ENCODE results near the gene EP400.

EP400 gene

DNA sequence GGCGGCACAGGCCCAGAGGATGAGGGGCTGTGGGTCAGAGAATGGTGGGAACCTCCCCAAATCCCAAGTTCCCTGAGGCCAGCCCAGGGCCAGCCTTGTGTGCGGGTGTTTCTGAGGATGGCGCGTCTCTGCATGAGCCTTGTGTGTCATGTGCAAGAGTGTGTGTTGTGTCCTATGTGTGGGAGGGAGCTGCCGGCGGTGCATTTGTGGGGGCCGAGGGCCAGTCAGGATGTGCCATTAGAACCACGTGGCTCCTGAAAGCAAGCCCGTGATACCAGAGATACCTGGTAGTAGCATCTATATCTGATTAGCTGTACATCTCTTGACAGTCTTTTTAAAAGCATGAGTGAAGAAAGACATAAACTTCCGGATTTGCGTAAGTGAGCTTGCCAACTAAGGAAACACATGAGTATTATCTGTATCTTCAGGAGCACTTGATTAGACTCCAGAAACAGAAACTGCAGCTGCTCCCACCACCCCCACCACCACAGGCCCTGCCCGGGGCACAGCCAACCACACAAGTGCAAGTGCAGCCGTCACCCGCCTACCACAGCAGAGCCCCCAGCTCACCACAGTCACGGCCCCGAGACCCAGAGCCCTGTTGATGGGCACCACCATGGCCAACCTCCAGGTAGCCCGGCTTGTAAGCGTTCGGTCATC is 175.2 kb downstream of the EP400 start:
- no peak overlapping the region for H3K27ac ChIP-seq (ENCODE audit: low read depth, low read length)
- H3K9me3 ChIP-seq (ENCODE audit: insufficient read depth, low read length) = no peaks in the 10 kb centered on the region
- TF ChIP-seq, protein P1, sequence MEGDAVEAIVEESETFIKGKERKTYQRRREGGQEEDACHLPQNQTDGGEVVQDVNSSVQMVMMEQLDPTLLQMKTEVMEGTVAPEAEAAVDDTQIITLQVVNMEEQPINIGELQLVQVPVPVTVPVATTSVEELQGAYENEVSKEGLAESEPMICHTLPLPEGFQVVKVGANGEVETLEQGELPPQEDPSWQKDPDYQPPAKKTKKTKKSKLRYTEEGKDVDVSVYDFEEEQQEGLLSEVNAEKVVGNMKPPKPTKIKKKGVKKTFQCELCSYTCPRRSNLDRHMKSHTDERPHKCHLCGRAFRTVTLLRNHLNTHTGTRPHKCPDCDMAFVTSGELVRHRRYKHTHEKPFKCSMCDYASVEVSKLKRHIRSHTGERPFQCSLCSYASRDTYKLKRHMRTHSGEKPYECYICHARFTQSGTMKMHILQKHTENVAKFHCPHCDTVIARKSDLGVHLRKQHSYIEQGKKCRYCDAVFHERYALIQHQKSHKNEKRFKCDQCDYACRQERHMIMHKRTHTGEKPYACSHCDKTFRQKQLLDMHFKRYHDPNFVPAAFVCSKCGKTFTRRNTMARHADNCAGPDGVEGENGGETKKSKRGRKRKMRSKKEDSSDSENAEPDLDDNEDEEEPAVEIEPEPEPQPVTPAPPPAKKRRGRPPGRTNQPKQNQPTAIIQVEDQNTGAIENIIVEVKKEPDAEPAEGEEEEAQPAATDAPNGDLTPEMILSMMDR (IDR thresholded peaks at IDR 0.05; ENCODE audit: insufficient read depth, low read length, poor library complexity, severe bottlenecking) = no peak
- no peak for TF ChIP-seq EZH2phosphoT487 (conservative IDR thresholded peaks at IDR 0.05; ENCODE audit: low read length)
- H3K27me3 ChIP-seq (ENCODE audit: low read length) = no peaks in the 10 kb centered on the region
- H3K9me2 ChIP-seq (replicated peaks; ENCODE audit: insufficient read depth, low read length) = no peaks in the 10 kb centered on the region
- no peak overlapping the region for H3K4me3 ChIP-seq (ENCODE audit: insufficient read depth, low read length, poor library complexity, severe bottlenecking)
- no peak overlapping the region for H3K4me2 ChIP-seq (ENCODE audit: low read depth, low read length, poor library complexity, severe bottlenecking)
- no peaks in the 10 kb centered on the region for H4K20me1 ChIP-seq (ENCODE audit: low read depth, low read length)
- H2AFZ ChIP-seq (ENCODE audit: low read depth, low read length, severe bottlenecking) = no peak overlapping the region
- H3K36me3 ChIP-seq (ENCODE audit: low read length) = peaks cover 36% of the 10 kb centered on the region
- H3K79me2 ChIP-seq (ENCODE audit: insufficient read depth, low read length) = no peaks in the 10 kb centered on the region
- no peak overlapping the region for H3K9ac ChIP-seq (ENCODE audit: low read length)
- H3F3A ChIP-seq (ENCODE audit: insufficient read depth) = peaks cover 6% of the 10 kb centered on the region; the same call in 1 of the 2 replicates

DNA sequence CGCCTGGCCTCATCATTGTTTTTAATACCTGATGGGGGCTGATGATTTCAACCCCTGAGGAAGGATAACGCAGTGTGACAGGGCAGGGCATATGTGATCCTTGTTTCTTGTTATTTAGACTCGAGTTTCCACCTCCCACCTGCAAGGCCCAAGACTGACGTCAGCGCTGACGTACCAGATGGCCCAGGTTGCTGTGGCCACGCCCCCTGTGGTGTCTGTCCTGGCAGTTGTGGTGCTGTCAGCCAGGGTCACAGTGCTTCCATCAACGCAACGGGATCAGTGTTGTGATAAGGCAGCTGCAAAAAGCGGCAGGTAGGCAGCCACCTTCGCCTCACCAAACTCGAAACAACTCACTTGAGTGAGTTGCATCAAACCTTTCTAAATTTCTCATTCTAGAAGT is 176.0 kb downstream of the EP400 start:
- peaks cover 6% of the 10 kb centered on the region; the same call in 1 of the 2 replicates for H3F3A ChIP-seq (ENCODE audit: insufficient read depth)
- no peaks in the 10 kb centered on the region for H3K79me2 ChIP-seq (ENCODE audit: insufficient read depth, low read length)
- H3K27me3 ChIP-seq (ENCODE audit: low read length) = no peaks in the 10 kb centered on the region
- TF ChIP-seq EZH2phosphoT487 (conservative IDR thresholded peaks at IDR 0.05; ENCODE audit: low read length) = no peak
- TF ChIP-seq, protein P1 (IDR thresholded peaks at IDR 0.05; ENCODE audit: insufficient read depth, low read length, poor library complexity, severe bottlenecking) = no peak
- no peak overlapping the region for H2AFZ ChIP-seq (ENCODE audit: low read depth, low read length, severe bottlenecking)
- H3K4me3 ChIP-seq (ENCODE audit: insufficient read depth, low read length, poor library complexity, severe bottlenecking) = no peak overlapping the region
- H3K27ac ChIP-seq (ENCODE audit: low read depth, low read length) = no peak overlapping the region
- H4K20me1 ChIP-seq (ENCODE audit: low read depth, low read length) = no peaks in the 10 kb centered on the region
- H3K36me3 ChIP-seq (ENCODE audit: low read length) = peaks cover 36% of the 10 kb centered on the region
- H3K9me2 ChIP-seq (replicated peaks; ENCODE audit: insufficient read depth, low read length) = no peaks in the 10 kb centered on the region
- no peak overlapping the region for H3K9ac ChIP-seq (ENCODE audit: low read length)
- no peaks in the 10 kb centered on the region for H3K9me3 ChIP-seq (ENCODE audit: insufficient read depth, low read length)
- H3K4me2 ChIP-seq (ENCODE audit: low read depth, low read length, poor library complexity, severe bottlenecking) = no peak overlapping the region

DNA sequence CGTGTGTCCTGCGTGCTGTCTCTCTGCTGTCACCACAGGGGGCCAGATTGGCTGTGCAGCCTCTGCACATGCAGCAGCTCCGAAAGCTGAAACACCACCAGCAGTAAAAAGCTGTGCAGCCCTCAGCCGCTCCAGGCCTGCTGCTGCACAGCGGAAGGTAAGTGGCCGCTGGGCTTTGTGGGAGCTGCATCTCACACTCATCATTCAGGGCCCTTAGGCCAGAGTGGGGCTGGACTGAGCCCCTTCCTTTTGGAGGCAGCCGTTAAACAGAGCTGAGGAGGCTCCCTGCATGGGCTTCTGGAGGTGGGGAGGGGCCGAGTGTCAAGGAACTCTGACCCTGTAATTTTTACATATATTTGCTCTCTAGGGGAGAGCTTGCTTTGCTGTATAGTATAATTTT is 177.3 kb downstream of the EP400 start:
- H3K4me3 ChIP-seq (ENCODE audit: insufficient read depth, low read length, poor library complexity, severe bottlenecking) = no peak overlapping the region
- no peak for TF ChIP-seq EZH2phosphoT487 (conservative IDR thresholded peaks at IDR 0.05; ENCODE audit: low read length)
- TF ChIP-seq, protein P1 (IDR thresholded peaks at IDR 0.05; ENCODE audit: insufficient read depth, low read length, poor library complexity, severe bottlenecking) = no peak
- H3K9me2 ChIP-seq (replicated peaks; ENCODE audit: insufficient read depth, low read length) = no peaks in the 10 kb centered on the region
- H3K9ac ChIP-seq (ENCODE audit: low read length) = no peak overlapping the region
- H3K79me2 ChIP-seq (ENCODE audit: insufficient read depth, low read length) = no peaks in the 10 kb centered on the region
- peaks cover 6% of the 10 kb centered on the region; the same call in 1 of the 2 replicates for H3F3A ChIP-seq (ENCODE audit: insufficient read depth)
- no peaks in the 10 kb centered on the region for H4K20me1 ChIP-seq (ENCODE audit: low read depth, low read length)
- H3K27ac ChIP-seq (ENCODE audit: low read depth, low read length) = no peak overlapping the region
- no peak overlapping the region for H3K4me2 ChIP-seq (ENCODE audit: low read depth, low read length, poor library complexity, severe bottlenecking)
- no peak overlapping the region for H2AFZ ChIP-seq (ENCODE audit: low read depth, low read length, severe bottlenecking)
- peaks cover 31% of the 10 kb centered on the region for H3K36me3 ChIP-seq (ENCODE audit: low read length)
- H3K9me3 ChIP-seq (ENCODE audit: insufficient read depth, low read length) = no peaks in the 10 kb centered on the region
- H3K27me3 ChIP-seq (ENCODE audit: low read length) = no peaks in the 10 kb centered on the region
